CD4-positive, CD25-positive, alpha-beta regulatory T cell (primary cell): ENCODE results near the gene HSPA12A. TPM values are rescaled to one million over a fixed set of nuclear protein-coding genes. Genes with fewer than 3 reads are reported as not detected.

Experiments used
- ATAC-seq, 2 donors: fragments of 150-1000 bp; cut with Tn5 transposase; one replicate each; pipeline ENCODE4 v1.10.0; 2021; ENCODE audit warnings: low read depth in 2 of 2, moderate number of reproducible peaks in 2 of 2, moderate library complexity in 1 of 2
- DNase-seq, 3 donors: peaks; one replicate each; pipeline versions ENCODE4 v3.0.0 to v3.0.0-alpha.2; 2012 to 2022; ENCODE audit warnings: mixed read lengths in 1 of 3
- H3K27ac ChIP-seq: one replicate; pipeline ENCODE4 v1.7.0; 2013; ENCODE audit warnings: mild to moderate bottlenecking, low read length; ENCODE audit not compliant: insufficient read depth, poor library complexity, severe bottlenecking
- H3K27me3 ChIP-seq: one replicate; pipeline ENCODE4 v1.7.0; 2013; ENCODE audit warnings: low read length; ENCODE audit not compliant: control insufficient read depth, insufficient read depth
- H3K36me3 ChIP-seq: one replicate; pipeline ENCODE4 v1.7.0; 2013; ENCODE audit warnings: mild to moderate bottlenecking, low read length, moderate library complexity; ENCODE audit not compliant: control insufficient read depth, insufficient read depth
- H3K4me1 ChIP-seq: 2 replicates; pipeline ENCODE4 v1.7.0; 2013; ENCODE audit warnings: mild to moderate bottlenecking, low read length; ENCODE audit not compliant: insufficient read depth, control insufficient read depth, poor library complexity, severe bottlenecking
- H3K4me3 ChIP-seq: one replicate; pipeline ENCODE4 v1.7.0; 2013; ENCODE audit warnings: low read depth, mild to moderate bottlenecking, low read length, moderate library complexity
- H3K9me3 ChIP-seq, 2 experiments: 1 replicate in 1 of 2; 2 replicates in 1 of 2; pipeline ENCODE4 v1.7.0; 2013; ENCODE audit warnings: low read length in 2 of 2, mild to moderate bottlenecking in 1 of 2, moderate library complexity in 1 of 2; ENCODE audit not compliant: control insufficient read depth in 2 of 2
- H3K27ac Mint-ChIP-seq, 3 donors: one replicate each; pipeline ENCODE4 v1.8.0; 2020 to 2022; ENCODE audit warnings: mild to moderate bottlenecking in 3 of 3, mixed read lengths in 3 of 3, moderate library complexity in 2 of 3
- H3K27me3 Mint-ChIP-seq: one replicate; pipeline ENCODE4 v1.8.0; 2022; ENCODE audit warnings: mild to moderate bottlenecking, mixed read lengths
- H3K36me3 Mint-ChIP-seq: one replicate; pipeline ENCODE4 v1.8.0; 2020; ENCODE audit warnings: mixed read lengths
- H3K4me1 Mint-ChIP-seq, 4 donors: one replicate each; pipeline ENCODE4 v1.8.0; 2020 to 2022; ENCODE audit warnings: mixed read lengths in 4 of 4, mild to moderate bottlenecking in 1 of 4
- H3K4me3 Mint-ChIP-seq, 4 donors: one replicate each; pipeline ENCODE4 v1.8.0; 2020 to 2022; ENCODE audit warnings: mild to moderate bottlenecking in 4 of 4, mixed read lengths in 4 of 4, moderate library complexity in 3 of 4
- H3K9me3 Mint-ChIP-seq, 7 donors: one replicate each; pipeline ENCODE4 v1.8.0; 2020 to 2022; ENCODE audit warnings: mixed read lengths in 7 of 7, mild to moderate bottlenecking in 3 of 7, moderate library complexity in 2 of 7
- polyA plus RNA-seq, 4 donors: library from polyadenylated mRNA; unstranded; fragments of 300-500 nt; fragmentation: Illumina TruSeq; gene quantifications; one replicate each; pipeline ENCODE4 v1.2.3, GENCODE V29; 2021
- total RNA-seq: library from RNA; stranded (reverse); gene quantifications from one replicate; pipeline ENCODE4 v1.2.3, GENCODE V29; 2022

Gene HSPA12A
- total and polyA plus RNA-seq, 5 donors from 2014 or later: 0.72 to 2.1 (median 0.81) TPM

DNA sequence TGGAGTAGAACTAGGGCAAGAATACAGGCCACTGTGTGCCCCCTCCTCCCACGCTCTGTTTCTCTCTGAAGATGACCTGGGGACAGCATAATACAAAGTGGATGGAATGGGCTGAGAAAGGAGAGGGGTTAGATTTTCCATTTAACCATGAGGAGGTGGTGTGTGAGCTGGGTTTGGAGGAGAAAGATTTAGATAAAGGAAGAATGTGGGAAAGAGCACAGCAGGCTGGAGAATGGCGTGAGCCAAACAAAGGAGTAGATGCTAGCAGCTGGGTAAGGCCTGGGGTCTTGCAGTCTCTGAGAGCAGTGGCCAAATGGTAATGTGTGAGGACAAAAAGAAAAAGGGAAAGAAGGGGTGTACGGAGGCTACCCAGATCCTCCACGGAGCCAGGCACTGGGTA lies 113.0 kb downstream of the HSPA12A start:
- Mint-ChIP-seq H3K4me3 (no peak overlapping the region), H3K27ac (no peak overlapping the region), H3K4me1 (no peaks in the 10 kb centered on the region), H3K36me3 (no peaks in the 10 kb centered on the region), H3K27me3 (peaks cover 4% of the 10 kb centered on the region), H3K9me3 (peaks cover 0 to 4% (median 0%) of the 10 kb centered on the region in 7 donors)
- no peaks in the 10 kb centered on the region for H3K36me3 ChIP-seq
- no peaks in the 10 kb centered on the region for H3K4me1 ChIP-seq
- ATAC-seq: no peak
- DNase-seq: no peak
- H3K27me3 ChIP-seq: no peaks in the 10 kb centered on the region
- H3K4me3 ChIP-seq: no peak overlapping the region
- no peaks in the 10 kb centered on the region for H3K9me3 ChIP-seq
- no peak overlapping the region for H3K27ac ChIP-seq

DNA sequence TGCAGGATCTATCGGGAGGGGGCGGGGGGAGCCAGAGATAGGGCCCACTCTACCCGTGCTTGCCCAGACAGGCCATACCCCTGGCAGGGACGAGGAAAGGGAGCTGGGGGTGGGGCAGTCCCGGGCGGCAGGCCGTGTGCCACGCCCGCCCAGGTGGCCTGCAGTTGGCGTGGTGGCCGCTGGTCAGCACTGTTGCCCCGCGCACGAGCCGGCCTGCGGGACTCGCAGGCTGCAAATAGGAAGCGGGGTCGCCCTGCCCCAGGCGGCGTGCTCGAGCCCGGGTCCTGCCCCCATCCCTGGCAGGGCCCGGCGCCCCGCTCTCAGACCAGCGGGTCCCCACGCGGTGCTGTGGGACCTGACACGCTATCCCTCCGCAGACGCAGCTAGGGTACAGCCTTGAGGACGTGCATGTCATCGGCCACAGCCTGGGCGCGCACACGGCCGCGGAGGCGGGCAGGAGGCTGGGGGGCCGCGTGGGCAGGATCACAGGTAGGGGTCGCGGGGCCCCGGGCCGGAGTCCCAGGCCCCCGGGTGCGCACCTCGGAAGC lies 114.9 kb downstream of the HSPA12A start:
- Mint-ChIP-seq H3K4me1 (no peaks in the 10 kb centered on the region), H3K27ac (no peak overlapping the region), H3K27me3 (peaks cover 4% of the 10 kb centered on the region), H3K36me3 (no peaks in the 10 kb centered on the region), H3K9me3 (no peaks in the 10 kb centered on the region), H3K4me3 (no peak overlapping the region)
- no peaks in the 10 kb centered on the region for H3K36me3 ChIP-seq
- no peaks in the 10 kb centered on the region for H3K9me3 ChIP-seq
- H3K4me1 ChIP-seq: no peaks in the 10 kb centered on the region
- ATAC-seq (no peak), DNase-seq (no peak)
- H3K4me3 ChIP-seq: no peak overlapping the region
- no peak overlapping the region for H3K27ac ChIP-seq
- no peaks in the 10 kb centered on the region for H3K27me3 ChIP-seq

DNA sequence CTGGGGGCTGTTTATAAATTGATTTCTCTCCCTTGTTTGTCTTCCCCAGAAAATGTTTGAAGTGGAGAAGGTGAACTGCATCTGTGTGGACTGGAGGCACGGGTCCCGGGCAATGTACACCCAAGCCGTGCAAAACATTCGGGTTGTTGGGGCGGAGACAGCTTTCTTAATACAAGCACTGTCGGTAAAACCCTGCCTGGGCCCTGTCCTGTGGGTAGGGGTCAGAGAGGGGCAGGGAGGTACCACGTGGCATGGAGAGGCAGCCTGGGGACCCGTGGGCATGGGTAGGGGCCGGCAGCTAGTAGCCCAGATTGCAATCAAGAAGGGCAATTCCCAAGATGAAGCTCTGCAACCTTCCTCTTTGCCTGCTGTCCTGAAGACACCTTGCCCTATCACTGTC lies 115.6 kb downstream of the HSPA12A start:
- Mint-ChIP-seq H3K4me3 (no peak overlapping the region), H3K36me3 (no peaks in the 10 kb centered on the region), H3K27ac (peak overlapping the region in 1 of 3 donors; percentile 79), H3K27me3 (peaks cover 4% of the 10 kb centered on the region), H3K4me1 (no peaks in the 10 kb centered on the region), H3K9me3 (peaks cover 0 to 2% (median 0%) of the 10 kb centered on the region in 7 donors)
- DNase-seq: no peak
- H3K9me3 ChIP-seq: no peaks in the 10 kb centered on the region
- H3K27ac ChIP-seq: no peak overlapping the region
- no peak for ATAC-seq
- no peaks in the 10 kb centered on the region for H3K4me1 ChIP-seq
- no peaks in the 10 kb centered on the region for H3K36me3 ChIP-seq
- no peaks in the 10 kb centered on the region for H3K27me3 ChIP-seq
- no peak overlapping the region for H3K4me3 ChIP-seq

DNA sequence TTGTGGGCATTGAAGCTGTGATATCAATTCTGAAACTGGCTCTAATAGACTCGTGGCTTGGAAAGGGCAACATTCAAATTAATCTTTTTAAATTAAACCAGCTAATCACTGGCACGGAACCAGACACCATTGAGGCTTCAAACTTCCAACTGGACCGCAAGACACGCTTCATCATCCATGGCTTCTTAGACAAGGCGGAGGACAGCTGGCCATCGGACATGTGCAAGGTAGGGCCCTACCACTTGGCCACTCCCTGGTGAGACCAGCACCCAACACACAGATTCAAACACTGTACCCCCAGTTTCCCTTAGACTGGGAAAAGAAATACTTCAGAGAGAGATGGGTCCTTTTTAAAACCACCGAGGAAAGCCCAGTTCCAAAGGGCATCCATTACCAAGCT lies 116.5 kb downstream of the HSPA12A start:
- no peak for ATAC-seq
- no peaks in the 10 kb centered on the region for H3K9me3 ChIP-seq
- no peak for DNase-seq
- H3K27ac Mint-ChIP-seq: peak overlapping the region in 1 of 3 donors; percentile 28
- no peak overlapping the region for H3K4me3 ChIP-seq
- H3K27ac ChIP-seq: no peak overlapping the region
- H3K4me1 ChIP-seq: no peaks in the 10 kb centered on the region
- H3K36me3 ChIP-seq: no peaks in the 10 kb centered on the region
- no peaks in the 10 kb centered on the region for H3K36me3 Mint-ChIP-seq
- H3K4me3 Mint-ChIP-seq: no peak overlapping the region
- H3K27me3 ChIP-seq: no peaks in the 10 kb centered on the region
- no peaks in the 10 kb centered on the region for H3K4me1 Mint-ChIP-seq
- peaks cover 0 to 2% (median 0%) of the 10 kb centered on the region in 7 donors for H3K9me3 Mint-ChIP-seq
- H3K27me3 Mint-ChIP-seq: peaks cover 4% of the 10 kb centered on the region

DNA sequence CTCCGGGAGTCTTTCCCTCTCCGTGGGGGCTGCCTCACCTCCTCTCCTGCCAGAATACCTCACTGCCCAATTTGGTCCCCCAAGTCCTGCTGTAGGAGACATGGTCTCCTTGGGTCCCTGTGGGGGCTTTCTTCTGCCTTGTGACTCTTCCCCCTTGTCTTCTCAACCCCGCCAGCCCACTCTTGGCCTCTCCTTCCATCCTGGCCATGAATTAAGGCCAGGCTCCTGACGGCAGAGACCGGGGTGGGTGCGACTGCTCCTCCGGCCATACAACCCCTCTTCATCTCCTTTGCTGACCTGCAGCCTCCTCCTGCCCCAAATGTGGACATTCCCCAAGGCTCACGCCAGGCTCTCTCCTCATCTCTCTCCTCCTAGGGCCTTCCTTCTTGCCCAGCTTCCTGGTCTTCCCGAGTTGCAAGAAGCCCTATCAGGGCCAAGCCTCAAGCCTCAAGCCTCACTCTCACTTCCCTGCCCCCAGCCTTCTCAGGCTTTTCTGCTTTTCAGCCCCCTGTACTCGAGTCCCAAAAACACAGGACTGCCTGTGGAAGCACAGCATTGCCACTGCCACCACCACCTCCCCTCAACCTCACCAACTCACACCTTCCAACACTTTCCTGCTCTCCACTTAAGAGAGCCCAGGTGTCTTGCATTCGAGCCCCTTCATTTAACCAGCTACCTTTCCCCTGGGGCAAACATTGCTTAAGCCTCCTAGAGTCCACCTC lies 120.3 kb downstream of the HSPA12A start:
- no peak overlapping the region for H3K27ac ChIP-seq
- Mint-ChIP-seq H3K9me3 (peaks cover 0 to 3% (median 1%) of the 10 kb centered on the region in 7 donors), H3K4me3 (no peak overlapping the region), H3K36me3 (no peaks in the 10 kb centered on the region), H3K4me1 (no peaks in the 10 kb centered on the region), H3K27me3 (peaks cover 4% of the 10 kb centered on the region), H3K27ac (no peak overlapping the region)
- no peaks in the 10 kb centered on the region for H3K4me1 ChIP-seq
- no peak for DNase-seq
- H3K4me3 ChIP-seq: no peak overlapping the region
- no peaks in the 10 kb centered on the region for H3K36me3 ChIP-seq
- H3K27me3 ChIP-seq: no peaks in the 10 kb centered on the region
- ATAC-seq: no peak
- no peaks in the 10 kb centered on the region for H3K9me3 ChIP-seq

DNA sequence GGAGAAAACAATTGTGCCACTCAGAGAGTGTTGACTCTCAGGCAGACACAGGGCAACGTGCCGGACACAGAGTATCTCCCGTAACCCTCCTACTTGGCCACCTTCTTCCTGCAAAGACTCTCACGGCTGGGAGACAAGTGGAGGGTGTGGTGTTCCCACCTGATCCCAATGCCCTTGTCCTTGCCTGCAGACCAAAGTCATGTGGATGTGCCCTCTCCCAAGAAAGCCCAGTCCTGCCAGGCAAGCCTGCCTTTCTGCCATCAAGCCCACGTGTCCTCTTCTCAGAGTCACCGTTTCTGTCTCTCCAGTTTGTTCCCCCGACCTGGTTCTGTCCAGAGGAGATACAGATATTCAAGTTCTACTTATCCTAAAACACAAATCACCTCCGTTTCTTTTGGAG lies 120.9 kb downstream of the HSPA12A start:
- Mint-ChIP-seq H3K4me1 (no peaks in the 10 kb centered on the region), H3K4me3 (no peak overlapping the region), H3K27me3 (peaks cover 4% of the 10 kb centered on the region), H3K36me3 (no peaks in the 10 kb centered on the region), H3K27ac (no peak overlapping the region), H3K9me3 (peaks cover 0 to 3% (median 1%) of the 10 kb centered on the region in 7 donors)
- no peaks in the 10 kb centered on the region for H3K27me3 ChIP-seq
- ATAC-seq (no peak), DNase-seq (no peak)
- H3K9me3 ChIP-seq: no peaks in the 10 kb centered on the region
- H3K36me3 ChIP-seq: no peaks in the 10 kb centered on the region
- H3K27ac ChIP-seq: no peak overlapping the region
- H3K4me3 ChIP-seq: no peak overlapping the region
- no peaks in the 10 kb centered on the region for H3K4me1 ChIP-seq

Other genes with a start within 250 kb of the HSPA12A start
- gene PNLIP, start 196.6 kb downstream of the HSPA12A start, total RNA-seq: not detected
- not detected for gene PNLIP, start 196.6 kb downstream of the HSPA12A start, polyA plus RNA-seq
- gene PNLIPRP1, start 151.6 kb downstream of the HSPA12A start, total RNA-seq: not detected
- not detected for gene PNLIPRP1, start 151.6 kb downstream of the HSPA12A start, polyA plus RNA-seq
- not detected for gene PNLIPRP2, start 121.6 kb downstream of the HSPA12A start, total RNA-seq
- not detected for gene PNLIPRP2, start 121.6 kb downstream of the HSPA12A start, polyA plus RNA-seq
- not detected for gene ENO4, start 106.9 kb upstream of the HSPA12A start, total RNA-seq
- not detected for gene ENO4, start 106.9 kb upstream of the HSPA12A start, polyA plus RNA-seq